ENCODE results near the gene BMPR1B. TPM values are rescaled to one million over a fixed set of nuclear protein-coding genes. Genes with fewer than 3 reads are reported as not detected.

The BMPR1B gene
- total RNA-seq, 2 experiments from 2014 or later, result not detected

GRCh38 chr4:94925764-94926347 lies 168.1 kb downstream of the BMPR1B start:
- DNase-seq (no peak), ATAC-seq (ENCODE audit: poor library complexity) (no peak)
- Mint-ChIP-seq H3K9me3 (no peaks in the 10 kb centered on the region), H3K4me3 (no peak overlapping the region), H3K27ac (no peak overlapping the region), H3K4me1 (ENCODE audit: low read depth) (no peaks in the 10 kb centered on the region), H3K36me3 (ENCODE audit: low read depth) (no peaks in the 10 kb centered on the region), H3K27me3 (no peaks in the 10 kb centered on the region)
- H3K4me1 ChIP-seq (ENCODE audit: insufficient read depth, low read length), result no peaks in the 10 kb centered on the region
- no peak overlapping the region for H3K4me3 ChIP-seq (ENCODE audit: low read length)
- no peaks in the 10 kb centered on the region for H3K36me3 ChIP-seq (ENCODE audit: insufficient read depth, low read length)
- H3K9me3 ChIP-seq (ENCODE audit: control insufficient read depth in 1 of 2, insufficient read depth in 1 of 2, low read length in 2 of 2), result no peaks in the 10 kb centered on the region
- no peak overlapping the region for H3K27ac ChIP-seq (ENCODE audit: low read depth in 1 of 2, low read length in 2 of 2)
- intact Hi-C loops (cut with DNase I, micrococcal nuclease), result no loop called here
- ChIA-PET POLR2A (no interaction called here), CTCF (no interaction called here)
- no peak for TF ChIP-seq CTCF (IDR thresholded peaks at IDR 0.05)
- H3K27me3 ChIP-seq (ENCODE audit: control insufficient read depth in 1 of 2, insufficient read depth in 2 of 2, low read length in 2 of 2), result no peaks in the 10 kb centered on the region

GRCh38 chr4:94926936-94927335 lies 169.2 kb downstream of the BMPR1B start:
- Mint-ChIP-seq H3K4me1 (ENCODE audit: low read depth) (no peaks in the 10 kb centered on the region), H3K9me3 (no peaks in the 10 kb centered on the region), H3K36me3 (ENCODE audit: low read depth) (no peaks in the 10 kb centered on the region), H3K27me3 (no peaks in the 10 kb centered on the region), H3K4me3 (no peak overlapping the region), H3K27ac (no peak overlapping the region)
- intact Hi-C loops (cut with DNase I, micrococcal nuclease), result no loop called here
- no peak for TF ChIP-seq CTCF (IDR thresholded peaks at IDR 0.05)
- H3K4me1 ChIP-seq (ENCODE audit: insufficient read depth, low read length), result no peaks in the 10 kb centered on the region
- DNase-seq (no peak), ATAC-seq (ENCODE audit: poor library complexity) (no peak)
- ChIA-PET CTCF (no interaction called here), POLR2A (no interaction called here)
- no peaks in the 10 kb centered on the region for H3K9me3 ChIP-seq (ENCODE audit: control insufficient read depth in 1 of 2, insufficient read depth in 1 of 2, low read length in 2 of 2)
- H3K27ac ChIP-seq (ENCODE audit: low read depth in 1 of 2, low read length in 2 of 2), result no peak overlapping the region
- H3K27me3 ChIP-seq (ENCODE audit: control insufficient read depth in 1 of 2, insufficient read depth in 2 of 2, low read length in 2 of 2), result no peaks in the 10 kb centered on the region
- H3K36me3 ChIP-seq (ENCODE audit: insufficient read depth, low read length), result no peaks in the 10 kb centered on the region
- no peak overlapping the region for H3K4me3 ChIP-seq (ENCODE audit: low read length)

GRCh38 chr4:94927696-94928095 lies 169.9 kb downstream of the BMPR1B start:
- Histone ChIP-seq H3K9me3 (ENCODE audit: control insufficient read depth in 1 of 2, insufficient read depth in 1 of 2, low read length in 2 of 2) (no peaks in the 10 kb centered on the region), H3K4me3 (ENCODE audit: low read length) (no peak overlapping the region), H3K27ac (ENCODE audit: low read depth in 1 of 2, low read length in 2 of 2) (no peak overlapping the region), H3K4me1 (ENCODE audit: insufficient read depth, low read length) (no peaks in the 10 kb centered on the region), H3K27me3 (ENCODE audit: control insufficient read depth in 1 of 2, insufficient read depth in 2 of 2, low read length in 2 of 2) (no peaks in the 10 kb centered on the region), H3K36me3 (ENCODE audit: insufficient read depth, low read length) (no peaks in the 10 kb centered on the region)
- H3K27ac Mint-ChIP-seq, result no peak overlapping the region
- no peaks in the 10 kb centered on the region for H3K36me3 Mint-ChIP-seq (ENCODE audit: low read depth)
- ChIA-PET POLR2A (no interaction called here), CTCF (no interaction called here)
- DNase-seq, result no peak
- TF ChIP-seq CTCF (IDR thresholded peaks at IDR 0.05), result no peak
- no peaks in the 10 kb centered on the region for H3K27me3 Mint-ChIP-seq
- no peak overlapping the region for H3K4me3 Mint-ChIP-seq
- no peaks in the 10 kb centered on the region for H3K4me1 Mint-ChIP-seq (ENCODE audit: low read depth)
- H3K9me3 Mint-ChIP-seq, result no peaks in the 10 kb centered on the region
- ATAC-seq (ENCODE audit: poor library complexity), result no peak
- intact Hi-C loops (cut with DNase I, micrococcal nuclease), result no loop called here
